NCI-H1105 treated with DMSO at 0.1 percent for 48 hours (cell line): Measurements from ENCODE around the gene MECP2.
"Not testable (repeated sequence)": the region's sequence is repeated elsewhere in the genome, so short reads cannot be mapped to it uniquely, and the experiment has no call there.

Source experiments
- DNase-seq: peaks from one replicate; lab custom pipeline; 2025; lab: John Stamatoyannopoulos, UW

The MECP2 gene

DNA sequence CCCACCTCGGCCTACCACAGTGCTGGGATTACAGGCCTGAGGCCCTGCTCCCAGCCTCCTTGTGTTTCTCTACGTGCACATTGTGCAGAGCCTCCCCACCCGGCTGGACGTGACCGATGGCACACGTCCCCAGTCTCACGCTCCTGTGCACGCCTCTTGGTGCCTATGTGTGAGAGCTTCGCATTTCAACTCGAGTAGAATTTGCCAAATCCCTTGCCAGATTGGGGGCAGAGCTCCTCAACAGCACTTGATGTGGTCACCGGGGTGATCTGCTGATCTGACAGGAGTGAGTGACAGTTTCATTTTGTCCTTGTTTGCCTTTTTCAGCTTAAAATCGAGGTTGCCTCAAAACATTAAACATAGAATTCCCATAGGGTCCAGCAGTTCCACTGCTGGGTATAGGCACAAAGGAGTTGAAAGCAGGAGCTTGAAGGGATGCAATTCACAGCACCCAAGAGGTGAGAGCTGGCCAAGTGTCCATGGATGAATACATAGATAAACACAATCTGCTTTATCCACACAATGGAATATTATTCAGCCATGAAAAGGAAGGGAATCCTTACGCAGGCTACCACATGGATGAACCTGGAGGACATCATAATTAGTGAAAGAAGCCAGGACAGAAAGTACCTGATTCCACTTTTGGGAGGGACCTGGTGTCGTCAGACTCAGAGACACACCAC is 107.4 kb downstream of the MECP2 start:
- DNase-seq: no peak

DNA sequence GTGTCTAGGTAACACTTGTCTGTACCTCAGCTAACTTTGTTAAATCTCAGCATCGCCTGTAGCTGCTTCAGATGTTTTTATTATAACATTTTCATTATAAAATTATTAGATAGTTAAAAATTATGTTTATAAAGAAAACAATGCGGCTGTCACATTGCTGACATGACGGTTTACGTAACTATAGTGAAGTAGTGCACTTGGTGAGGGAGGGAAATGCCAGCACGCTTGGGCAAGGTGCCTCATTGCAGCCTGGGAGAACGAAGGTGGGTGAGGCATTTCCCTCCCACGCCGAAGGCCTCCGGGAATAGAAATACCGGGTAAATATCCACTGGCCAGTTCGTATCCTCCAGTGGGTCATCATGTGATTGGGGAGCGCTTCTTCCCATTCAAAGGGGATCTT is 109.0 kb downstream of the MECP2 start:
- no peak for DNase-seq

DNA sequence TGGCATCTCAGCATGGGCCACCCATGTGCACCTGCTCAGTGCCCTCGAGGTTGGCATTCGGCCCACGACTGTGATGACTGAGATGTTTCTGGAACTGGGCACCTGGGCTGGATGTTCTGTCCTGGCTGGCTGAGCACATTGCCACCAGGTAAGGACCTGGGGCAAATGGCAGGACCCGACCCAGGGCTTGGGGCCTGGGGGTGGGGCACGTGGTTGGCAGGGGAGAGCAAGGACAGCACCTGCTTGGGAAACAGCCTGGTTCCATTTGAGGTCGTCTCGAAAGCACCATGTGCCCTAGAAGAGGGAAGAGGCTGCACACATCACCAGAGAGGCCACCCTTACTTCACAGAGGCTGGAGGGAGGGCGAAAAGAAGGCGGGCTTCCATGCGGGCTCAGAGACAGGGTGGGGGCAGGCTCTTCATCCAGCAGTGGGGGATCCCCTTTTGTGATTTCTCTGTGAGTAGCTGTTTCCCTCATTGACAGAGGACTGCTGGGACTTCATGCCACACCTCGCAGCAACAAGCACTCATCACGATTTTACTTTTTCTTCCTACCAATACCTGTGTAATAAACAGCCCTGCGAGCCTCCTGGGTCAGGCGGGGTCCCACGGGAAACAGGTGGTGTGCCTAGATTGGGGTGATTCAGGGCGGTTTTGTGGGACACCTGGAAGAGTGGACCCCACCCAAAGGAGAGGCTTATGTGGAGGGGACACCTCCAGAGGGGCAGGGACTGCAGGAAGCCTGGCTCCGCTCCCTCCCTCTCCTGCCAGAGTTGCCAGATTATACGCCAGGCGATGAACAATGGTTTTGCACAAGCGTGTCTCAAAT is 113.0 kb downstream of the MECP2 start:
- DNase-seq: no peak

DNA sequence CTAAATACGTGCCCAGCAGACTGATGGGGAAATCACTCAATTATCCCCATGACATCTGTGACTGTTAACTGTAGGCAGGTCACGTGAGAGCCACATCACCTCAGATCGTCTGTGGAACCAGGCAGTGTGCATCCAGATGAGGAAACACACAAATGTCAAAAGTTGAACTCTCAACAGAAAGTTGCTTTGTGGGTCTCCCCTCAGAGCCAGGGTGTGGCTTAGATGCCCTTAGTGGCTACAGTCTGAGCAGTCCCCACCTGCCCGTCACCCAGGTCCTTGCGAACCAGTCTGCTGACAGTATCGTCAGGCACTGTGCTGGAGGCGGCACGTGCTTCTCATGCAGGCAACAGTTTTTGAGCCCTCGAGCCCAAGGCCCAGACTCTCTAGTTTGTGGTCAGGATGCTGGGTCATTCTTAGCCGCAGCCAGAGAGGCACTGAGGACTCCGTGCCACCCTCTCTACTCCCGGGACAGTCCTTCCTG is 114.2 kb downstream of the MECP2 start:
- no peak for DNase-seq

DNA sequence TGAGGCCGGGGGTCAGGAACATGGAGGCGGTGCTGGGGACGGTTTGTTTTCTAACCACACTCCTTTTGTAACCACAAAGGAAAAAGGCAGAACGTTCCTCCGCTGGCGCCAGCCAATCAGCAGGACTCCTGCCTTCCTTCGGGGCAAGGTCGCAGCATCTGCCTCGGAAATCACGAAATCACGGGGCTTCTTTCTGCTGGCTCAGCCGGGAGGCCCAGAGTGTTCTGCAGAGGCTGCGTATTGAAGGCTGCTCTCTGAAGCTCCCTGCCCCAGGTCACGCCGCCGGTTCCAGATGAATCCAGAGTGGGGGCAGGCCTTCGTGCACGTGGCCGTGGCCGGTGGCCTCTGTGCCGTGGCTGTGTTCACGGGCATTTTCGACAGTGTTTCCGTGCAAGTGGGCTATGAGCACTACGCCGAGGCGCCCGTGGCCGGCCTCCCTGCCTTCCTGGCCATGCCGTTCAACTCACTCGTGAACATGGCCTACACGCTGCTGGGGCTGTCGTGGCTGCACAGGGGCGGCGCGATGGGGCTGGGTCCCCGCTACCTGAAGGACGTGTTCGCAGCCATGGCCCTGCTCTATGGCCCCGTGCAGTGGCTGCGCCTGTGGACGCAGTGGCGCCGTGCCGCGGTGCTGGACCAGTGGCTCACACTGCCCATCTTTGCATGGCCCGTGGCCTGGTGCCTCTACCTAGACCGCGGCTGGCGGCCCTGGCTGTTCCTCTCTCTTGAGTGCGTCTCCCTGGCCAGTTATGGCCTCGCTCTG is 115.6 kb downstream of the MECP2 start:
- DNase-seq: no peak

DNA sequence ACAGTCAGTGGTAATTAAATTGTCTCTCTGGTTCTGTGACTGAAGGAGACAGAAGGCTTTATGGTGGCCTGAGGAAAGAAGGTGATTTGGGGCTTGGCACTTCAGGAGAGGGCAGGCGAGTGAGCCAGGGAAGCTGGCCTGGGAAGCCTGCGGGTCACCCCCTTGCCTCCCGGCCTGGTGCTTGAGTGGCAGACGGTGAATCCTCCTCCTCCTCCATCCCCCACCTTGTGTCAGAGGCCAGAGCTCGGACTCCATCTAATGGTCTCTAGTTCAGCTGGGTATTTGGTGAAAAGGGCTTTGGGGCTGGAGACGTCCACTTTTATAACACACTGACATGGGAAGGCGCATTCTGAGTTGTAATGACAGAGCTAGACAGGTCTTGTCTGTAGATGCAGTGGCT is 116.3 kb downstream of the MECP2 start:
- no peak for DNase-seq

DNA sequence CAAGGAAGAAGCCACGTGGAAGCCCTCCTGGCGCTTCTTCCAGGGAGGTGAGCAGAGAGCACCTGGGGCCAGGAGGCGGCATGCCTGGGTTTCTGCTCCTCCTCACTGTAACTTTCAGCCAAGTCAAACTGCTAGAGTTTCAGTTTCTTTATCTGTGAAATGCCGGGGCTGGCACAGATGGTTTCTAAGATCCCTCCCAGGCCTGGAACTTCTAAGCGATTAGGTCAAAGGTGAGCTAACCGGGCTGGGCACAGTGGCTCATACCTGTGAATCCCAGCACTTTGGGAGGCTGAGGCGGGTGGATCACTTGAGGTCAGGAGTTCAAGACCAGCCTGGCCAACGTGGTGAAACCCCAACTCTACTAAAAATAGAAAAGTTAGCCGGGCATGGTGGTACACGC is 117.1 kb downstream of the MECP2 start:
- not testable (repeated sequence) for DNase-seq

DNA sequence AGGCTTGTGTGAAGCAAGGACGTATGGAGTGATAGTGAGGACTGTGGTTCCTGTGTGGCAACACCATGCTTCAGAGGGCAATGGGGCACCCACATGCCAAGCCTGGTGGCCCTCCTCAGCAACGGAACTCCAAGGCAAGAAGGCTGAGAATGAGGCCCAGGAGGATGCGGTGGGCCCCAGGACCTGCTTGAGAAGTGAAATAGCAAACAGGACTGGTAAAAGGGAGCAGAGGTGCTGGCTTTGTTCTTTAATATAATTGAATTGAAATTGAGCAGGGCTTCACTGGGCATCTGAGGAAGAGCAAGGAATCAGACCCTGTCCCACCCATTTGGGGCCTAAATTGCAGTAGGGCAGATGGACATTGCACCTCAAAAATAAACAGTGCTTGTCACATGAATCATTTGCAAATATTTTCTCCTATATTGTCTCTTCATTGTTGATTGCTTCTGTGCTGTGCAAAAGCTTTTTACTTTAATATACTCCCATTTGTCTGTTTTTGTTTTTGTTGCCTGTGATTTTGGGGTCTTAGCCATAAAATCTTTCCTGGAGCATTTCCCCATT is 122.7 kb downstream of the MECP2 start:
- DNase-seq: peak; percentile 3

DNA sequence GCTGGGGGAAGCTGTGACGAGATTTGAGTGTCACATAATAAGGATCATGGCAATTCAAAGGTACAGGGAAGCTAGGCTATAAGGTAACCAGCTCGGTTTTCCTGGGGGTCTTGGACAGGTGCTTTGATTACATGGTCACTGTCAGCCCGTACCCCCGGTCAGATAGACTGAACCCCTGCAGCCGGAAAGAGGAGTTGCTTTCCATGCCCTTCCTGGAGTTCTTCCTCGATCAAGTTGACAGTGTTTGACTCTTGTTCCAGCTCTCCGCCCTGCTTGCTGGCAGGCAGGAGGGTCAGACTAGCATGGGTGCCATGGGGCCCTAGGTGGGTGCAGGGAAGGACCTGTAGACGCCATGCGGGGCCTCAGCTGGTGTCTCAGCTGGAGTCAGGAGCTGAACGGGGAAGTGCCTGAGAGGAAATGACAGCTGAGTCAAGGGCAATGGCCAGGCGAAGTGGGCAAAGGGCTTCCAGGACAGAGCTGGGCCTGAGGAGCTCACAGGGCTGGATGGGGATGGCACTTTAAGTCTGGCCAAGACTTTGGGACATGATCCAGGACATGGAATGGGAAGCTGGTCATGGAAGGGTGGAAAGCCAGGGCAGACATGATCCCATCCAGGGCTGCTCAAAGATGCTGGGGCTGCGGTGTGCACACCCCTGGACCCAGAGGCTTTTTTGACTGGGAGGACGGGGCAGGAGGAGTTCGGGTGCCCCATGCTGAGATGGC is 123.4 kb downstream of the MECP2 start:
- DNase-seq: no peak

DNA sequence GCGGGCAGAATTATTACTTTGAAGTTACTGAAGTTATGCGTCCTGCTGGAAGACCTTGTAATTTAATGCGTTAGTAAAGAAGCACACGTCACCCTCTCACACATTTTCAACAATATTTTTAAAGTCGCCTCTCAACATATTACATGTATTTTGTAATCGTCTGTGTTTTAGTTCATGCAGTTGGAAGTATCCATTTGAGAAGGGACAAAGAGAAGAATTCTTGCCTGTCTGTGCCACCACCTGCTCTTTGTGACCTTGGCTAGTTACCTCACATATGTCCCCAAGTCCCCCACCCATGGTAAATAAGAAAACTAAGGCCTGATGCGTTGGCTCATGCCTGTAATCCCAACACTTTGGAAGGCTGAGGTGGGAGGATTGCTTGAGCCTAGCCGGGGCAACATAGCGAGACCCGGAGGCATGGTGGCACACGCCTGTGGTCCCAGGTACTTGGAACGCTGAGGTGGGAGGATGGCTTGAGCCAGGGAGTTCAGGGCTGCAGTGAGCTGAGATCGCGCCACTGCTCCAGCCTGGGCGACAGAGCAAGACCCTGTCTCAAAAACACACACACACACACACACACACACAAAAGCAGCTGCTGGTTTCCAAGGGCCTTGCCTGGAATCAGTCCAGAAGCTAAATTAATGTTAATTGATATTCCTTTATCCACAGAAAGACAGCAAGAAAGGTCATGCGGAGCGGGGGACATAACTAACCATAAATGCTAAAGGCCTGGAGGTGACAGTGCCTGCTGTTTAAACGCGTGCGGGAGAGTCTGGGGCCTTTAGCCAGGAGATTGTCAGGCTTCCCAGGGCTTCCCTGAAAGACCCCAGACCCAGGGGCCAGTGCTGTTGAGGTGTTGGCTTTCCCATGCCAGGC is 124.2 kb downstream of the MECP2 start:
- peak; percentile 91 for DNase-seq

DNA sequence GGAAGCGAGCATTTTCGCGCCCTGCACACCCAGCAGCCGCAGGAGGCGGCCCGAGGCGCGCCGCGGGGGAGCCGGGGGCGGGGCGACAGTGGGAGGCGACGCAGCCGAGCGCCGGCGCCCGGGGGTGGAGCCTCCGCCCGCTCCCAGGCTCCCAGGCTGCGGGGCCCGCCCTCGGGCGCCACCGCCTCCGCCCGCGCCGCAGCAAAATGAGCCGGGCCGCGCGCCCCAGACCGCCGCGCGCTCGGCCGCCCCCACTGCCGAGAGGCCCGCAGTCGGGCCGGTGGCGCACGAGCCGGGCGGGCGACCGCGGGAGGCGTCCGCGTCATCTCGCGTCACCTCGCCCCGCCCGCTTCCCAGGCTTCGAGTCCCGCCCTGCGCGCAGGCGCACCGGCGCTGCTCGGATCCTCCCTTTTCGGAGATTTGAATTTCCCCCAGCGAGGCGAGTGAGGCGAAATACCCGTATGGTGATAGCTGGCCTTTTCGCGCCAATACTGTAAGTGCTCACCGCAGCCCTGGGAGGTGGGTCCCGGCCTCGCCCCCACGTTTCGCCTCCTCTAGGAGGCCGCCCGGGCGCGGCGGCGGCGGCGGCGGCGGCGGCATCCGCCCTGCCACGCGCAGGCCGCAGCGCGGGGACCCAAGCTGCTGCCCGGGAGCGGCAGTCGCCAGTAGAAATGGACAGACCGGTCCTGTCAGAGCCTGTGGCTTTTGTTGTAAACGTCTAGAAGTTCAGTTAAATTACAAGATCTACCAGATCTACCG is 125.0 kb downstream of the MECP2 start, which contains the start of gene TMEM187:
TMEM187 (plus strand) TSS at position 387 of the 759 bp plus-strand sequence. CDS start 9,309 bp downstream, outside the sequence.
- peak; percentile 98 for DNase-seq
